ENCODE data around the gene BOLA1.
"Not testable (repeated sequence)": the region's sequence is repeated elsewhere in the genome, so short reads cannot be mapped to it uniquely, and the experiment has no call there.

The BOLA1 gene, protein sequence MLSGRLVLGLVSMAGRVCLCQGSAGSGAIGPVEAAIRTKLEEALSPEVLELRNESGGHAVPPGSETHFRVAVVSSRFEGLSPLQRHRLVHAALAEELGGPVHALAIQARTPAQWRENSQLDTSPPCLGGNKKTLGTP

DNA sequence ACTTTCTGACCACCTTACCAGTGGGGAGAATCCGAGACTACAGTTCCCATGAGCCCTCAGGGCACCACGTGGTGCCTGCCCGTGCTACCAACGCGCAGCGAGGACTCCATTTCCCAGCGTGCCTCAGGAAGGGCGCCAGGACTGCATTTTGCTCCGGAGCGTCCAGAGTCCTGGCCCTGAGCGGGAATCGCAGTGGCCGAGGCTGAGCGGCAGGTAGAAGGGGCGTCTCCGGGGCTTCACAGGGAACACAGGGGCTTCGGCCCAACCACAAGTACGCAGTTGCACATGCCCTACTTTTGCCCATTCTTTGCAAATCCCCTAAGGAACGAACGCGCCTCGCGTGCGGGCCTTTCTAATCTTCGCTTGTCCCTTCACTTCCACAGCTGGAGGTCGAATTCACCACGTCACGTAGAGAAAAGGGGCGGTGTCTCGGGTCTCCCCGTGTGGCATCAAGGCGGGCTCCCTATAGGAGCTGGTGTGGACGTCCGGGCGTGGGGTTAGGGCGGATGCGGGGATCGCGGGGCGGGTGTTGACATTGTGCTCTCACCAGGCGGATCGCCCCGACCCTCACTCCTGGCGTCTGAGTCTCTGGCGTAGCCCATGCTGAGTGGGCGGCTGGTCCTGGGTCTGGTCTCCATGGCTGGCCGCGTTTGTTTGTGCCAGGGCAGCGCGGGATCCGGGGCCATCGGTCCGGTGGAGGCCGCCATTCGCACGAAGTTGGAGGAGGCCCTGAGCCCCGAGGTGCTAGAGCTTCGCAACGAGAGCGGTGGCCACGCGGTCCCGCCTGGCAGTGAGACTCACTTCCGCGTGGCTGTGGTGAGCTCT lies at the start of gene BOLA1:
BOLA1 (plus strand) TSS at position 109 of the 825 bp plus-strand sequence; CDS start at position 601, 492 bp downstream.
- peak; percentile 37 to 97 (median 88) for DNase-seq

DNA sequence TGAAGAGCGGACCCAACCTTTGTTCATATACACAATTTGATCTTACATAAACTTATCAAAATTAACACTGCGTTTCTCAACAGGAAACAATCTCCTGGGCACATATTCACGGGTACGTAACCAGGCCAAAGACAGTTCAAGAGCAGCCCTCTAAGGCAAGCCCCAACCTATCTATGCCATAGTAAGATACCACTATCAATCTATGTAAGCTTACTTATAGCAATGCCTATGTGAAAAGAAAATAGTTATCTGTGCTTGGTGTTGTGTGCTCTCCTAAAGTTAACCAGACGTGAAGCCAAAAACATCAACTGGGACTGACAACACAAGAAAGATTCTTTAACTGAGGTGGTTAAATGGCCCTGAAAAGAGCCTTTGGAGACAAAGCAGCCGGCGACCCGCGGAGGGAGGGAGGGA lies 49.4 kb upstream of the BOLA1 start:
- DNase-seq, result no peak

DNA sequence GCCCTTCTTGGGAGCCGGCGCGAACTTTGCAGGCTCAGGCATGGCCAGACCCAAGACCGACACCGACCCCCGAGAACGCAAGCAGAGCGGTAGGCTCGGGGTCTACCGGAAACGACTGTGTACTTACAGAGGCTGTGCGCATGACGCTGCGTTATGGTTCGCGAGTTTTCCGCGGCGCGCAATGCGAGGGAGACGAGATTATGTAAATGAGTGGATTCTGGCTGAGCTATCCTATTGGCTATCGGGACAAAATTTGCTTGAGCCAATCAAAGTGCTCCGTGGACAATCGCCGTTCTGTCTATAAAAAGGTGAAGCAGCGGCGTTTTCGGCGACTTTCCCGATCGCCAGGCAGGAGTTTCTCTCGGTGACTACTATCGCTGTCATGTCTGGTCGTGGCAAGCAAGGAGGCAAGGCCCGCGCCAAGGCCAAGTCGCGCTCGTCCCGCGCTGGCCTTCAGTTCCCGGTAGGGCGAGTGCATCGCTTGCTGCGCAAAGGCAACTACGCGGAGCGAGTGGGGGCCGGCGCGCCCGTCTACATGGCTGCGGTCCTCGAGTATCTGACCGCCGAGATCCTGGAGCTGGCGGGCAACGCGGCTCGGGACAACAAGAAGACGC lies 48.5 kb upstream of the BOLA1 start:
- not testable (repeated sequence) for DNase-seq

DNA sequence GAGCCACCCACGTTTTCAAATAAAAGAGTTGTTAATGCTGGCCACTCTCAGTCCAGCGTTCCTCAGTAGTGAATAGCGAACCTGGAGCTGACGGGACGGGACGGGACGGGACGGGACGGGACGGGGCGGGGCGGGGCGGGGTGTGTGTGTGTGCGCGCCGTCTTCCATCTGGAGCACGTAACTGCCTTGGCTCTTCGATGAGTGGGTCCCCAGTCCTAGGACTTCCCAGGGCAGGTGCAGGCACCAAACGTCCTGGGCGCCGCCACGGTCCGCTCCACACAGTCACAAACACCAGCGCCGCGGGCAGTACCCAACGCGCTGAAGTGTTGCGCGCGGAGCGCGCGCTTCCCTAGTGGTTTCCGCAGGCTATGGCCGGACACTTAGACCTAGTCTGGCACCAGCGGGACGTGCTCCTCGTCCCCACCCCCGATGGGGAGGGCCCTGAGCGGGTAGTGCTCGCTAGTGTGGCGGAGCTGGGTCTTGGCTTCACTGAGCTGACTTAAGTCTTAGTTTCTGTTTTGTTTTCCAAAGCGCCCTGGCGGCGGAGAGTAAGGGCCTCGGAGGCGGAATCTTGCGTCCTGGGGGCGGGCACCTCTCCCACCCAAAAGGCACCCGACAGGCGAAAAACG lies 47.7 kb upstream of the BOLA1 start:
- not testable (repeated sequence) for DNase-seq

DNA sequence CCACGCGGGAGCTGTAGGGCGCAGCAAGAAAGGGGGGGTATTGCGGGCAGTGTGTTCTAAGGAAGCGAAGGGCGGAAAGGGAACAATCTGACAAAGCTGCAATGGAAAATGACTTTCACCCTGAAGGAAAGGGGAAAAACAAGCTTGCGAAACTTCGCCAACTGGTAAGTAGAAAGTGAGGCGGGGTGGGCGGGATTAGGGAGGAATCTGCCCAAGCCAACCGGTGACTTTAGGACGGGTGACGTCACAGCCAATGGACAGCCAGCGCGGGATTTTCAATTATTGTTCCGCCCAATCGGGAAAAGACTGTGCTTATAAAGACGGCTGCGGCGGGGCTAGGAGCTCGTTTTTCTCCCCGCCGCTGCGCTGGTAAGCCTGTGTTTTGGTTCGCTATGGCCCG lies 47.1 kb upstream of the BOLA1 start:
- DNase-seq, result not testable (repeated sequence)

DNA sequence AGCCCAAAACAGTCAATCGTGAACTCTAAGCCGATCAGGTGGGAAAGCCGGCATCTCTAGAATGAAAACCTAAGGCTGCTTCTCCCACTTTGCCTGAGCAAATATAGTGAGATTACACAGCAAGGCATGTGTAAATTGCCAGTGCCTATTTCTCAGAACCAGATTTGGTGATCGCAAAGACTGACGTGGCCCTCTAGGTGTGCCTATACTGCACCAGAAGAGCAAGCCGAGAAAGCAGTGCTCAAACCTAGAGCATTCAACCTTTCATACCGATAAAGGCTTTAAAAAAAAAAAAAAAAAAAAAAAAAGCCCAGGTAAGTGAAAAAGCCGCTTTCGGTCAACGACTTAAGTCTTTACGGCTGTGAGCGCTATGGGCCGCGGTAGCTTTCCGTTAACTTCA lies 39.1 kb upstream of the BOLA1 start:
- not testable (repeated sequence) for DNase-seq

DNA sequence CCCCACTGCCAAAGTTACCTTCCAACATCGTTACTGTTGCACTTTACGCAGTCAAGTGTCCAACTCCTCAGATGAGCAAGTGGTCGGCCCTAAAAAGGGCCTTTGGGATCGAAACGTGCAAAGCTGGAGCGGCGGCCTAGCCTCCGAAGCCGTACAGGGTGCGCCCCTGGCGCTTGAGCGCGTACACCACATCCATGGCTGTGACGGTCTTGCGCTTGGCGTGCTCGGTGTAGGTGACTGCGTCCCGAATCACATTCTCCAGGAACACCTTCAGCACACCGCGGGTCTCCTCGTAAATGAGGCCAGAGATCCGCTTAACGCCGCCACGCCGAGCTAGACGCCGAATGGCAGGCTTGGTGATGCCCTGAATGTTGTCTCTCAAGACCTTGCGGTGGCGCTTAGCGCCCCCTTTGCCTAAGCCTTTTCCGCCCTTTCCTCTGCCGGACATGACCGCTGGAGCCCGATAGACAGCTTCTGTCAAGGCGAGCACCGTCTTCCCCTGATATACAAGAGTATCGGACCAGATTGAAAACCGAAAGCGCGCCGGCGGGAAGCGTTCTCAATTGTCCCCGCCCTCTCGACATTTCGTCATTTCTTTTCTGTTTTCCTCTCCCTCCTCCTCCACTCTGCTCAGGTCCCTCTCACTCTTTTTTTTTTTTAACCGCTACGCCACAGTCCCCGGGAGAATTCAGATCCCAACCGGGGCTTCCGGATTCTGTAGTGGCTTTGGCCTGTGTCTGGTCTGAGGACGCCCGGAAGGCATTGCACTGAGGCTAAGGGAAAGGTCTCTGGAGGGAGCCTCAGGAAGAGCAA lies 38.5 kb upstream of the BOLA1 start:
- not testable (repeated sequence) for DNase-seq

DNA sequence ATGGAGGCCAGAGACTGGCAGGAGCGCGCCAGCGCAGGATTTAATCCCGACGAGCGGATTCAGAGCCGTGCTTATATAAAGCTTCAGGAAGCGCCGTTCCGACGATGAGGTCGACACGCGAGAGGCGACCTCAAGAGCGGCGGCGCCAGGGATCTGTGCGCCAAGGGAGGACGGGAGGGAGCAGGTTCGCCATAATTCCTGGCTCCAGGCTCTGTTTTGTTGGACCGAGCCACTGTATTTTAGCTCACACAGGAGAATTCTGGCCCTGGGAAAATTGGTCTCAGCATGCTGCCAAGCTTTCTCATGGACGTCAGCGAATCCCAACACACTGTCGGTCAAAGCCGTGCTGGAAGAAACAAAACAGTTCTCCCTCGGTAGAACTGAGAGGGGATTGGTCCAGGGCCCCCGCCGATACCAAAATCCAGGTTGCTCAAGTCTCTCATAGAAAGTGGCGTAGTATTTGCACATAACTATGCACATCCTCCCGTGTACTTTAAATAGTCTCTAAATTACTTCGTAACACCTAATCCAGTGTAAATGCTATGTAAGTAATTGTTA lies 37.8 kb upstream of the BOLA1 start:
- DNase-seq, result not testable (repeated sequence)

DNA sequence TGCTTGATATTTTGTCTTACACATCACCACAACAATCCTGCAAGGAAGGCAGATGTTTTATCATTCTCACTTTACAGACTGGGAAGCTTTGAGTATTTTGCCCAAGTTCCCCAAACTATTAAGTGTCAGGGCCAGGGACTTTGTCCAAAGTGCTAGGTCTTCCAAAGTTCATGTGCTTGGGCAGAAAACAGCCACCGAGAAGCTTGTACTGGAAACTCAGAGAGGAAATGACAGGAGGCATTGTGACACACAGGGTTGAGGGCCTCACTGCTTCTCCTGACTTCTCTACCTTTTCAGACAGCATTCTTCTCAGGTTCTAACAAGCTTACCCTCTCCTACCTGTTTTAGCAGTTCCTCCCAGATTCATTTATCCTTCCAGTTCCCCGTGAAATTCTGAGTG lies 32.5 kb upstream of the BOLA1 start:
- not testable (repeated sequence) for DNase-seq

DNA sequence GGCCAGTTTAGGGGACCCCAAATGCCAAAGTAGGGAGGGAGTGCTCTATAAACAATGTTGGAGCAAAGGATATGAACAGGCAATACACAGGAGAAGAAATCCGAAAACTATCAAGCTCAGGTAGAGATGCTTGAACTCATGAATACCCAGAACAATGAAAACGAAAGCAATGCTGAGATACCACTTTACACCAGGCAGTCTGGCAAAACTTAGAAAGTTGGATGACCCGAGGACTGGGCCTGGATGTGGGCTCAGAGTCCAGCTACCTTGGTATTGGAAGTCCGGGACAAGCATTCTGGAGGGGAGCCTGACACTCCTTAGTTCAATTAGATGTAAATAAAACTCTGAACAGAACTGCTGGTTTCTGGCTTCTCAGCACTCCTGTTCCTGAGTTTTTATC lies 26.3 kb upstream of the BOLA1 start:
- DNase-seq, result not testable (repeated sequence)

DNA sequence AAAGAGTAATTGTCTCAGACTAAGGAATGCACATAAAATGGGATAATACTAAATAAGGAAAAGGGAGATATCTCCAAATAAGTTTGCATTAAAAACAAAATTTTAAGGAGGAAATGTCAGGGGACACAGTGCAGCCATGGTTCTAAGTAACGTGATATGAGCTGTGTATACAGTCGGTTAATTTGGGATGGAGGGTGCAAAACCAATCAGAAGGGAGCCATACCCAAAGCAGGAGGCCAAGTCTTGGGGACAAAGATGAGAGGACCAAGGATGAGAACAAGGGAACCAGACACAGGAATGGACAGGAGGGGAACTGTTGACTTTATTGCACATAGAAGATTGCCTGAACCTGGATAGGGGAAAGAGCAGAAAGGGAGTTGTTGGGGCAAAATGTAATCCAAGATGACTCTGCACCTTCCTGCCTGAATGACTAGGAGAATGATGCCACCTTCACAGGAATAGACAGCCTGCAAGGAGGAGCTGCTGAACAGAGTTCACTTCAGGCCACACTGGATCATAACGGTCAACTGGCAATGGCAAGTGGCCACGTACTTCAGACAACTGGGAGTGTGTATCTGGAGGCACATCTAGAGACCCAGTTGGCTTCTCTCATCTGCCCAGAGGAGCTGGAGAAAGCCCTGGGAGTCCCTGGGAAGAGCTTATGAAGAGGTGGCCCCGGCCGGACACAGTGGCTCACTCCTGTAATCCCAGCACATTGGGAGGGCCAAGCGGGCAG lies 22.0 kb upstream of the BOLA1 start:
- no peak for DNase-seq

DNA sequence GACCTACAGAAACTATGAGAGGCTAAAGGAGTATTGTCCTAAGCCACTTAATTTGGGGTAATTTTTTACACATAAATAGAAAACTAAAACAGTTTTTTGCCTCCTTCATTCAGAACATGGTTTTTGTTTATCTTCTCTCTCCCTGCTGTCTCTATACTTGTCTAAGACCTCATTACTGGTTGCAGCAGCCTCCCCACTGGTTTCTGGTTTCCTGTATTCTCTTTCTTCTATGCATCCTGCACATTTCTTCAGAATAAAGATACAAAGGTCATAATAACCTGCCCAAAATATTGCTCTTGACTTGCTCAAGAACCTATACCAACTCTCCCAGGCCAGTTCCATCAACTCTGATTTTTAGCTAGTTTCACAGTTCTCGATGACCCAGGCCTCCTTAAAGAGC lies 19.8 kb upstream of the BOLA1 start:
- no peak for DNase-seq

DNA sequence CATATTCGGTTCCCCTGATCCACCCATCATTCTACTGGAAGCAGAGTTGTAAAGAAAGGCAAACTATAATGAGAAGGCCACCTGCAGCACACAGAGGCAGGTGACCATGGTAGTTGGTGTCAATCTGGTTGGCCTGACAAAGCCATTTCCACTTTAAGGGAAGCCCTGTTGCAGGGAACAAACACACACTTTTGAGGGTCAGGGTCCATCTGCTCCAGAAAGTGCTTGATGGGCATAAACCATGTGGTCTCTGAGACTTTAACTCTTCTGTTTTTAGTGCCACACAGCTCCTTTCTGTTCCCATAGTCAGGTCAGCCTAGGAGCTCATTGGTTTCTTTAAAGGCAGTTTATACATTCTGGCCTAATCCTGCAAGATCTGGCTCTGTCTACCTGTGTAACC lies 17.5 kb upstream of the BOLA1 start:
- DNase-seq, result no peak

DNA sequence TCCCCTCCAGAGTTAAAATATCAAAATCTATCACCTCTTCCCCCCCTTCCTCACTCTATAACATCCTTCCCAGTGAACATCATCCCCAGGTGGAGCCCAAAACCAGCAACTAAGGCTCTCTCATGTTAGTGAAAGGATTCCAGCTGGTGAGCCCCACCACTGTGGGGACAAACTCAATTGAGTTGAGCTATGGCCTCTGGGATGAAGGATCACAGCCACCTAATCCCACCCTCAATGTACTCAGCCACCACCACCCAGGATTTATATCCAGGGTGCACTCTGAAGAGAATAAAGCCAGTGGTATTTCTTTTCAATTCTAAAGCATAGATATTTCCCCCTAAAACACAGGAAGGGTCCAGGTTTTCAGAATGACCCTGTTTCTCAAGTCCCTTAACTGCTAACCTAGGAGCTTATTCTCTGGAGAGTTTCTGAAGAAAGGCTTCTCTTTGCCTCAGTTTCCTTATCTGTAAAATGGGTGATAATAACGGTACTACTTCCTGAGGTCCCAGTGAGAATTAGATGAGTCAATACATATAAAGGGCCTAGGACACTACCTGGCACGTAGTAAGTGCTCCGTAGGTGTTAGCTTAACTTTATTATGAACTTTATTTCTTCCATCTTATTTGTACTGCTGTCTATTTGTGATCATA lies 15.6 kb upstream of the BOLA1 start:
- DNase-seq, result no peak

DNA sequence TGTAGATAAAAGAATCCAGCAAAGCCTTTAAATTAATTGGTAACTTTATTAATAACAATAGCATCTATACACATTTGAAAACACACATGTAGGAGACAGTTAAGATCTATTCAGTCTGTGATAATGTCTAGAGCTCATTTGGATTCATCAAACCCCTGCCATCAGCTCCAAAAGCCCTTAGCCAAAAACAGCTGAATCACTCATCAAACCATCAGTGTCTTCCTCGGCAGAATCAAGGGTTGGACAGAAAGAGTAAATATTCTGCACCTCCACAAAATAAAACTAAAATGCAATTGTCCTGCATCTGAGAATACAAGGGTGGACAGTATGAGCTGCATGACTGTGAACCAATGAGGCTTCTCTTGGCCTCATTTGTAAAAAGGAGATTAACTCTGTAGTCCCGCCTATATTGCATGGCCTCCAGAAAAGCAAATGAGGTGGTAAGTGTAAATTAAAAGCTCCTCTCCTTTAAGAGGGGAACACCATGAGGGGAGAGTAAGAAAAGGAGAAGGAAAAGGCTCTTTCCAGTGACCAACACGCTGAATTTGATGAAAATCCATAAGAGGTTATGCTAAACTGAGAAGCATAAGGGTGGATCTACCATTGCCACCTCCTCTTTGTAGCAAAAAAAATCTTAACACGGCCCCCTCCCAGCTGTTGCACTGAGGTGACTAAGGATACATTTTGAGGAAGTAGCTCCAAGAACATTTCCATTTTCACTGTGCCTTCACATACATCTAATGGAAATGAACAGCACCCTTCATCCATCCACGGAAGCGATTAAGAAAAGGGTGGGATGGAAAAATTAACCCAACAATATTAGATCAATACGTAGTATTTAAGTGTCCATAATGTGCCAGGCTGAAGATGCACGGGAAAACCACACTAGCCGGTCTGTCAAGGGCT lies 14.7 kb upstream of the BOLA1 start:
- no peak for DNase-seq

DNA sequence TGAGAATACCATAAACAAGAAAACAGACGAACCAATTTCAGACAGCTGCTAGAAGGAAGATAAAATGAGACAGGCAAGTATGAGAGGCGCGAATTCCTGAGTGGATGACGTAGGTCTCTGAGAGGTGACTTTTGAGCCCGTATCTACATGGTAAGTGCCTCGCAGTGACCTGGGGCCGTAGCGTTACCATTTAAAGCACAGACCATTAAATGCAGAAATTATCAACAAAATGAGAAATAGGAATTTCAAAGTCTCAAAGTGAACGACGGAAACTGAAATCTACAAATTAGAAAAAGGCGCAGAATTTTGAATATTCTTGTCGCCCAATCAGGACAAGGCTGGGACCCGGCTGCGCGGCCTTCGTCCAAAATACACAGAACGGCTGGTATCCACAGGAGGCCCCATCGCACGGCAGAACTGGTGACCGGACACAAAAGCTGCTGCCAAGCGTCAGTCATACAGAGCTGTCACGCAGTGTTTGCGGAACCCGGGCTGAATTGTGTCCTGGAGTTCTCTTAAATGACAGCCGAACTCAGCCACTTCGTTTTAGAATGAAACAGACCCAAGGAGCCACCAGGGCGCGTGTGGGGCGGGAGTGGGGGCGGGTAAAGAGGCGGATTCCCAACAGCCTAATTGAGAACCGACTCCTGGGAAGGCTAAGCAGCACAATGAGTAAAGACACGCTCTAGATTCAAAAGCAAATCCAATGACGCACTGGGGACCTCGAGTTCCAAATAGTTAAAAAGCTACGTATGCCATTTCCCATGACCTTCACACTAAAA lies 13.8 kb upstream of the BOLA1 start:
- peak; percentile 14 to 87 (median 65) for DNase-seq

DNA sequence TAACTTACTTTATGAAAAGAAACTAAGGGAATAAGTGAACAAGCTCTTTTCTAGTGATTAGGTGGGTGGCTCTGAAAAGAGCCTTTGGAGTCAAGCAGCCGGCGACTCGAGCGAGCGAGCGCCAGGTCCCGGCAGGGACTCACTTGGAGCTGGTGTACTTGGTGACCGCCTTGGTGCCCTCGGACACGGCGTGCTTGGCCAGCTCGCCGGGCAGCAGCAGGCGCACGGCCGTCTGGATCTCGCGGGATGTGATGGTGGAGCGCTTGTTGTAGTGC lies 13.3 kb upstream of the BOLA1 start:
- peak in 6 of 56 donors; percentile 24 to 50 (median 45) for DNase-seq

All from nucleus accumbens (tissue), 56 donors.